Mesendoderm (in vitro differentiated cells): Measurements from ENCODE around the gene STX8.

Experiments
- DNase-seq: peaks from one replicate; pipeline ENCODE4 v3.0.0; 2013
- H2AK5ac ChIP-seq: 2 replicates; pipeline ENCODE4 v1.6.1; 2013; ENCODE audit warnings: low read length, inconsistent platforms
- H2BK120ac ChIP-seq: 2 replicates; pipeline ENCODE4 v1.6.1; 2013; ENCODE audit warnings: low read depth, mild to moderate bottlenecking, low read length, moderate library complexity, mixed read lengths
- H2BK15ac ChIP-seq: replicated peaks from 2 replicates; pipeline ENCODE4 v1.6.1; 2013; ENCODE audit warnings: low read depth, mild to moderate bottlenecking, moderate library complexity
- H2BK5ac ChIP-seq: 2 replicates; pipeline ENCODE4 v1.6.1; 2013; ENCODE audit warnings: low read length, inconsistent platforms
- H3K18ac ChIP-seq: 2 replicates; pipeline ENCODE4 v1.6.1; 2013; ENCODE audit warnings: mild to moderate bottlenecking, low read length, mixed read lengths
- H3K23ac ChIP-seq: one replicate; pipeline ENCODE4 v1.6.1; 2013; ENCODE audit warnings: low read length
- H3K27ac ChIP-seq: 2 replicates; pipeline ENCODE4 v1.5.1; 2013; ENCODE audit warnings: low read depth, mild to moderate bottlenecking, inconsistent platforms, low read length, moderate library complexity
- H3K27me3 ChIP-seq: 2 replicates; pipeline ENCODE4 v1.6.1; 2013; ENCODE audit warnings: low read length, control low read depth, mild to moderate bottlenecking, inconsistent platforms; ENCODE audit not compliant: insufficient read depth, poor library complexity
- H3K36me3 ChIP-seq: 2 replicates; pipeline ENCODE4 v1.6.1; 2013; ENCODE audit warnings: low read length, inconsistent platforms; ENCODE audit not compliant: control insufficient read depth, insufficient read depth
- H3K4ac ChIP-seq: one replicate; pipeline ENCODE4 v1.6.1; 2013; ENCODE audit warnings: low read depth, mild to moderate bottlenecking, low read length, moderate library complexity
- H3K4me1 ChIP-seq: 2 replicates; pipeline ENCODE4 v1.6.1; 2013; ENCODE audit warnings: low read depth, low read length, inconsistent platforms; ENCODE audit not compliant: control insufficient read depth
- H3K4me2 ChIP-seq: 2 replicates; pipeline ENCODE4 v1.6.1; 2013; ENCODE audit warnings: low read length
- H3K4me3 ChIP-seq: 2 replicates; pipeline ENCODE4 v1.5.1; 2013; ENCODE audit warnings: mild to moderate bottlenecking, low read length
- H3K56ac ChIP-seq: one replicate; pipeline ENCODE4 v1.6.1; 2013; ENCODE audit warnings: low read length
- H3K79me1 ChIP-seq: 2 replicates; pipeline ENCODE4 v1.6.1; 2013; ENCODE audit warnings: low read length, inconsistent platforms
- H3K79me2 ChIP-seq: 2 replicates; pipeline ENCODE4 v1.6.1; 2013; ENCODE audit warnings: mild to moderate bottlenecking, low read length; ENCODE audit not compliant: control insufficient read depth, insufficient read depth
- H3K9ac ChIP-seq: 2 replicates; pipeline ENCODE4 v1.6.1; 2013; ENCODE audit warnings: low read length, inconsistent platforms
- H4K5ac ChIP-seq: one replicate; pipeline ENCODE4 v1.6.1; 2013; ENCODE audit warnings: low read length
- H4K8ac ChIP-seq: one replicate; pipeline ENCODE4 v1.6.1; 2013; ENCODE audit warnings: low read depth, mild to moderate bottlenecking, control low read depth, low read length, moderate library complexity
- WGBS: extraction: QIAGEN DNeasy Blood & Tissue Kit; methylation state at CpG from one replicate; pipeline ENCODE4 v1.1.7; 2013; ENCODE audit warnings: low lambda C conversion rate, missing lambda C conversion rate; ENCODE audit not compliant: insufficient coverage; ENCODE audit errors: extremely low coverage; 5-methylcytosine and 5-hydroxymethylcytosine counted together

The STX8 gene

DNA sequence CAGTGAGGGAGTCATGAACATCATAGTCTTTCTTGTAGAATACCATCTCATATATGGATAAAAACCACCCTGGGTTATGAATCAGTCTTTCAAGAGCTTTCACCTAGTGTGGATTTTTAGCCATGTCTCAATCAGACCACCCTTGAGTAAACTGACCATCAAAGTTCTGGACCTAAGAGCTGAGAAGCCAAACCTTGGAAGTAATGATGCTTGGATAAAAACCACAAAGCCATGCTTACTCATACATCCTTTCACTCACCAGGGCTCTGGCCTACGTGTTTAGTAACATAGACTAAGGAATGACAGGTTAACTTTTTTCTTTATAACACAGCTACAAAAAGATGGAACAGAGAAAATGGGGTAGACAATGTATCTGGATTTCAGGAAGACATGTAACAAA is 167.2 kb downstream of the STX8 start:
- no peaks in the 10 kb centered on the region for H3K36me3 ChIP-seq
- no peak overlapping the region for H3K18ac ChIP-seq
- H4K5ac ChIP-seq, result no peak overlapping the region
- no peak overlapping the region for H3K27ac ChIP-seq
- no peak overlapping the region for H3K9ac ChIP-seq
- no peaks in the 10 kb centered on the region for H3K27me3 ChIP-seq
- H3K4ac ChIP-seq, result no peak overlapping the region
- H3K79me2 ChIP-seq, result no peaks in the 10 kb centered on the region
- H2BK15ac ChIP-seq, result no peak overlapping the region
- H3K4me3 ChIP-seq, result no peak overlapping the region
- no peak overlapping the region for H3K23ac ChIP-seq
- H3K4me1 ChIP-seq, result no peaks in the 10 kb centered on the region
- no peak for DNase-seq
- no peak overlapping the region for H4K8ac ChIP-seq
- WGBS, result no CpG with 5 or more reads among the region's 1 CpG
- no peaks in the 10 kb centered on the region for H3K79me1 ChIP-seq
- H3K56ac ChIP-seq, result no peak overlapping the region
- H3K4me2 ChIP-seq, result no peak overlapping the region
- no peak overlapping the region for H2AK5ac ChIP-seq
- no peak overlapping the region for H2BK5ac ChIP-seq
- no peak overlapping the region for H2BK120ac ChIP-seq

DNA sequence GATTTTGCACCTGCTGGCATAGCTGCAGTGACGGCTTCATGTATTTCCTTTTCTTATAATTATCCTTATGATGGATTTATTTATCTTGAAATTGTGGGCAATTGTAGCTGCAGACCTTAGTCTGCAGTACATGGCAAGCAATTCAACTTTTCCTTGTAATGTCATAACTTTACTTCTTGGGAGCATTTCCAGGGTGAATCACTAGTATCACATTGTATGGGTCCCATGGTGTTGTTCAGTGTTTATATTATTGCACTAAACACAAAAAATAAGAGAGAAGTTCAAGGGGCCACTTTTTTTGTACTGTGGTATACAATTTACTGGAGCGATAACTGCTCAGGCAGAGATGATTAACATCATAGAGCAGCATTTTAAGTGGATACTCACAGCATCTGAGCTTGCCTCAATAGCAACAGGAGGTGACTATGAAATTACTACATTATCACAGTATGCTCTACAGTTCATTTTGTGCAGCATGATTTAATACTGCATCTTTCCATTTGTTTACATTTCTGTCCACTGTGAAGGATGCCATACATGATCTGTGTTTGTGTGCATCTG is 169.5 kb downstream of the STX8 start:
- no peak overlapping the region for H4K8ac ChIP-seq
- H3K23ac ChIP-seq, result no peak overlapping the region
- H2BK15ac ChIP-seq, result no peak overlapping the region
- no peak overlapping the region for H2BK5ac ChIP-seq
- no peak overlapping the region for H3K9ac ChIP-seq
- H4K5ac ChIP-seq, result no peak overlapping the region
- no CpG with 5 or more reads among the region's 2 CpGs for WGBS
- no peak overlapping the region for H2AK5ac ChIP-seq
- no peak overlapping the region for H3K27ac ChIP-seq
- H3K56ac ChIP-seq, result no peak overlapping the region
- no peaks in the 10 kb centered on the region for H3K36me3 ChIP-seq
- H3K4me2 ChIP-seq, result no peak overlapping the region
- no peak overlapping the region for H2BK120ac ChIP-seq
- H3K27me3 ChIP-seq, result no peaks in the 10 kb centered on the region
- H3K79me1 ChIP-seq, result no peaks in the 10 kb centered on the region
- H3K4ac ChIP-seq, result no peak overlapping the region
- H3K79me2 ChIP-seq, result no peaks in the 10 kb centered on the region
- no peak overlapping the region for H3K4me3 ChIP-seq
- H3K18ac ChIP-seq, result no peak overlapping the region
- H3K4me1 ChIP-seq, result no peaks in the 10 kb centered on the region
- DNase-seq, result no peak

DNA sequence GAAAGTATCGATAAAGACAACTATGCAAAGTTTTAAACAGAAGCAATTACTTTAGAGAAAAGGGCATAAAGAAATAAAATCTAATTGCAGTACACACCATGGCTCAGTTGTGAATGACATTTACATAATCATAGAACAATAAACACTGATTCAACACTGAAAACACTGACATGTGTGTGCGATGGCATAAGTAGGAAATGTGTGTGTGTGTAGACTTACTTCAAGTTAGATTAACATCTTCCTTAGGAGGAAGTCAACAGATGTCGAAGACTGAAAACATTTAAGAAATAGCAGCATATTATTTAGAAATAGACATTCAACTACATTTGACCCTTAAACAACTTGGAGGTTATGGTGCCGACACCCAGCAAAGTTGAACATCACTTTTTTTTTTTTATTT is 172.4 kb downstream of the STX8 start:
- DNase-seq, result no peak
- no peaks in the 10 kb centered on the region for H3K36me3 ChIP-seq

DNA sequence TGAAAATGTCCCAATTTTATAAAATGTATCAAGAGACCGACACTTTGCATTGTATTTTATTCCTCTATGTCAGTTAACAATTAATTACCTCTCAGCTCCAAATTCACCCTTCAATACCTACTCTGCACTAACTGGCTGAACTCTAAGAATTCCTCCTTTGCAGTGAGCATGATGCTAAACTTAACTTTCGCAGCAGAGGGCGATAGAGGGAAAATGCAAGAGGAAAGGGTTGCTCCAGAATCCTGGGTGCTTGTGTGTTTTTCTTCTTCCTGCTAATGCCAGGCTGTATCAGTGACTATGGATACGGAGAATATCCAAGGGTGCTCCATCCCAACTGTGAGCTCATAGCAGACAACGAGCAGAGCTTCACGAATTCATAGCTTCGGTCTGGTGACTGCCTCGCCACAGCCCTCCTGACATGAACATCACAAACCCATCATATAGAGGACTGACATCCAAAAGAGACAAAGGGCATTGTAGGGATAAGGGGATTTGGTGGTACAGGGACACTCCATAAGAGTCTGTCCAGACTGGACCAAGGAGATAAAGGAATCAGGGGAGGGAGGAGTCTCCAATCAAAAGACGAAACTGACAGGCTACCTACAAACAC is 172.9 kb downstream of the STX8 start:
- no peak overlapping the region for H2BK5ac ChIP-seq
- no peak overlapping the region for H2BK120ac ChIP-seq
- no peaks in the 10 kb centered on the region for H3K36me3 ChIP-seq
- H3K79me2 ChIP-seq, result no peaks in the 10 kb centered on the region
- no peak overlapping the region for H3K23ac ChIP-seq
- no peak overlapping the region for H3K4me2 ChIP-seq
- H3K4me1 ChIP-seq, result no peaks in the 10 kb centered on the region
- no peak overlapping the region for H3K56ac ChIP-seq
- H3K9ac ChIP-seq, result no peak overlapping the region
- H2AK5ac ChIP-seq, result no peak overlapping the region
- no peak overlapping the region for H4K5ac ChIP-seq
- DNase-seq, result peak; percentile 77
- no peak overlapping the region for H3K18ac ChIP-seq
- no peak overlapping the region for H4K8ac ChIP-seq
- no peaks in the 10 kb centered on the region for H3K27me3 ChIP-seq
- H3K4ac ChIP-seq, result no peak overlapping the region
- no peak overlapping the region for H2BK15ac ChIP-seq
- no peak overlapping the region for H3K4me3 ChIP-seq
- H3K27ac ChIP-seq, result no peak overlapping the region
- WGBS, result no CpG with 5 or more reads among the region's 9 CpGs
- no peaks in the 10 kb centered on the region for H3K79me1 ChIP-seq

More for the DNA sequence above, 172.4 kb downstream of the STX8 start:
- Histone ChIP-seq H2AK5ac (no peak overlapping the region), H2BK15ac (no peak overlapping the region), H3K23ac (no peak overlapping the region), H3K79me1 (no peaks in the 10 kb centered on the region), H2BK120ac (no peak overlapping the region), H3K18ac (no peak overlapping the region), H4K8ac (no peak overlapping the region), H3K9ac (no peak overlapping the region), H3K27ac (no peak overlapping the region), H3K4ac (no peak overlapping the region), H2BK5ac (no peak overlapping the region), H3K56ac (no peak overlapping the region), H3K79me2 (no peaks in the 10 kb centered on the region), H3K4me1 (no peaks in the 10 kb centered on the region), H4K5ac (no peak overlapping the region), H3K4me2 (no peak overlapping the region), H3K27me3 (no peaks in the 10 kb centered on the region), H3K4me3 (no peak overlapping the region)
- no CpG with 5 or more reads among the region's 4 CpGs for WGBS

DNA sequence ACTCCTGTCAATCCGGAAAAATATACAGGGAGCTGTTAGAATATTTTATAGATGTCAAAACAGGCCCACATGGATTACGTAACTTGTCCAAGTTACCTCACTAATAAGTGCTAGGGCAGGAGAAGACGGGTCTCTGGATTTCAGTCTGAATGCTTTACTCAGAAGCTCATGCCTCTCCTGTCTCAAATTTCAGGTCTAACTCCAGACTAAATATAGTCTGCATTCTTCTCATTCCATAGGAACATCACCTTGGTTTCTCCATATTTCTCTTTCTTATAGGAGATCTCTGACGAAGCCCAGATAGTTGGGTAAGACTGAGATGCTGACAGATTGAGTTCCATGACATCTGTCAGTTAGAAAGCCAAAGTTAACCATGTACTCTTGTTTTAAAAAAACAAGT is 174.2 kb downstream of the STX8 start:
- Histone ChIP-seq H3K27ac (no peak overlapping the region), H4K5ac (no peak overlapping the region), H3K23ac (no peak overlapping the region), H3K27me3 (no peaks in the 10 kb centered on the region), H3K4ac (no peak overlapping the region), H3K56ac (no peak overlapping the region), H3K4me3 (no peak overlapping the region), H4K8ac (no peak overlapping the region), H3K18ac (no peak overlapping the region), H3K4me2 (no peak overlapping the region), H2AK5ac (no peak overlapping the region), H3K36me3 (no peaks in the 10 kb centered on the region), H3K79me2 (no peaks in the 10 kb centered on the region), H3K79me1 (no peaks in the 10 kb centered on the region), H2BK5ac (no peak overlapping the region), H2BK15ac (no peak overlapping the region), H3K9ac (no peak overlapping the region), H3K4me1 (no peaks in the 10 kb centered on the region), H2BK120ac (no peak overlapping the region)
- WGBS, result no CpG with 5 or more reads among the region's 4 CpGs
- peak; percentile 59 for DNase-seq

DNA sequence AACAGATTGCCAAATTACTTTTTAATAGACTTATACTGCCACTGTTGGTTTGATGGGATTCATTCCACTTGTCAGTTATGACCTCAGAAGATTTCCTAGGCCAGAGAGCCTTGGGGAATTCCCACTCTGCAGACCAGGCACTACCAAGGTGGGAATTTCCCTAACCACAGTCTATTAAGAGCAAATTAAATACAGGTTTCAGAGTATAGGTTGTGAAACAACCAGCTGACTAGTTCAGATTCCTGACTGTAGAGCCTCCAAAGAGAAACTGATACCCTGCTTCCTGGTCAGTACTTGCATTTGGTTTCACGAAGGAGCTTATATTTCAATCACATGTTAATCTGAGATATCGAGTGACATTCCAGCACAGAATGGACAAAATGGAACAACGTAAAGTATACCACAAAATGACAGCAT is 186.5 kb downstream of the STX8 start:
- H3K27me3 ChIP-seq, result no peaks in the 10 kb centered on the region
- H4K8ac ChIP-seq, result no peak overlapping the region
- H3K4ac ChIP-seq, result no peak overlapping the region
- H2BK15ac ChIP-seq, result no peak overlapping the region
- DNase-seq, result no peak
- H2AK5ac ChIP-seq, result no peak overlapping the region
- WGBS, result no CpG with 5 or more reads among the region's 3 CpGs
- H3K36me3 ChIP-seq, result no peaks in the 10 kb centered on the region
- H3K9ac ChIP-seq, result no peak overlapping the region
- no peak overlapping the region for H3K27ac ChIP-seq
- no peaks in the 10 kb centered on the region for H3K79me2 ChIP-seq
- H3K18ac ChIP-seq, result no peak overlapping the region
- no peak overlapping the region for H3K23ac ChIP-seq
- H3K4me1 ChIP-seq, result no peaks in the 10 kb centered on the region
- no peak overlapping the region for H2BK120ac ChIP-seq
- no peaks in the 10 kb centered on the region for H3K79me1 ChIP-seq
- H3K4me2 ChIP-seq, result no peak overlapping the region
- no peak overlapping the region for H2BK5ac ChIP-seq
- no peak overlapping the region for H4K5ac ChIP-seq
- H3K4me3 ChIP-seq, result no peak overlapping the region
- H3K56ac ChIP-seq, result no peak overlapping the region
